ENCODE measurements around the gene TNK2.

Gene TNK2

DNA sequence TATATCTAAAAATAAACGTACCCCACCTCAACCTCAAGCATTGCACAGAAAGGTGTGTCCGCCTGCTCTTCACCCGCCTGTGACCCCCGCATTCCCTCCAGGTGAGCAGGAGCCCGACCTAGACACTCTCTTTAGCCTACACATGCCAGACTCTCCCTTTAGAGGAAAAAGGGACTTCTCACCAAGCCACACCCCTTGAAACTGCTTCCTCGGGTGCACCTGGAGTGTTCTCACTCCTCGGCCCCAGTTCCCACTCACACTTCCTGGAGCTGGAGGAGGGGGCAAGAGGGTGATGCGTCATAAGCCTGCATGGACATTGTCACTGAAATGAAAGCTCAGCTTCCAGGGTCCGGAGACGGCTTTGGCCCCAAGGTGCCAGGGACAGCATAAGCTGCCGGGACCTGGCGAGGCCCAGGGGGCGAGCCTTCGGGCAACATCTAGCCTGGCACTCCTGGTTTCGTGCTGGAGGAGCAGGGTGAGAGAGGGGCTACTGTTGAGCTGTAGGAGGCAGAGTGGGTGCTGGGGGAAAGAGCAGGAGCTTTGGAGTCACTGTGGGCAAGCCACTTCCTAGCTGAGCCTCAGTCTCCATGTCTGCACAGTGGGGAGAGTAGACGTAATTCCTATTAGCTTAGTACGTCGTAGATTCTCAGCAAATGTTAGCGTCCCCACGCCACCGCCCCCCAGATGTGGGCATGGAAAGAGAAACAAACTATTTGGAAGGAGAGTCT is 86.8 kb downstream of the TNK2 start:
- Histone ChIP-seq H4K20me1 (ENCODE audit: insufficient read depth, low read length) (no peaks in the 10 kb centered on the region), H3K36me3 (ENCODE audit: insufficient read depth, low read length) (no peaks in the 10 kb centered on the region), H3K79me2 (ENCODE audit: insufficient read depth, low read length) (no peaks in the 10 kb centered on the region), H3K4me3 (ENCODE audit: low read depth, low read length, poor library complexity, severe bottlenecking) (no peak overlapping the region), H3K9me3 (ENCODE audit: low read length) (no peaks in the 10 kb centered on the region), H3F3A (ENCODE audit: insufficient read depth, low read length) (no peaks in the 10 kb centered on the region), H3K27ac (ENCODE audit: low read depth, low read length, poor library complexity, severe bottlenecking) (no peak overlapping the region), H3K4me2 (ENCODE audit: low read length) (no peak overlapping the region), H3K9ac (ENCODE audit: low read length) (no peak overlapping the region), H3K27me3 (ENCODE audit: insufficient read depth, low read length) (peaks cover 18% of the 10 kb centered on the region), H3K4me1 (ENCODE audit: insufficient read depth, low read length, severe bottlenecking) (peaks cover 8% of the 10 kb centered on the region), H3K9me2 (ENCODE audit: low read depth, low read length) (no peaks in the 10 kb centered on the region), H2AFZ (ENCODE audit: low read length) (no peak overlapping the region)
- no peak for TF ChIP-seq EZH2 (IDR thresholded peaks at IDR 0.05; ENCODE audit: borderline replicate concordance, low read length)
- TF ChIP-seq, protein P1, sequence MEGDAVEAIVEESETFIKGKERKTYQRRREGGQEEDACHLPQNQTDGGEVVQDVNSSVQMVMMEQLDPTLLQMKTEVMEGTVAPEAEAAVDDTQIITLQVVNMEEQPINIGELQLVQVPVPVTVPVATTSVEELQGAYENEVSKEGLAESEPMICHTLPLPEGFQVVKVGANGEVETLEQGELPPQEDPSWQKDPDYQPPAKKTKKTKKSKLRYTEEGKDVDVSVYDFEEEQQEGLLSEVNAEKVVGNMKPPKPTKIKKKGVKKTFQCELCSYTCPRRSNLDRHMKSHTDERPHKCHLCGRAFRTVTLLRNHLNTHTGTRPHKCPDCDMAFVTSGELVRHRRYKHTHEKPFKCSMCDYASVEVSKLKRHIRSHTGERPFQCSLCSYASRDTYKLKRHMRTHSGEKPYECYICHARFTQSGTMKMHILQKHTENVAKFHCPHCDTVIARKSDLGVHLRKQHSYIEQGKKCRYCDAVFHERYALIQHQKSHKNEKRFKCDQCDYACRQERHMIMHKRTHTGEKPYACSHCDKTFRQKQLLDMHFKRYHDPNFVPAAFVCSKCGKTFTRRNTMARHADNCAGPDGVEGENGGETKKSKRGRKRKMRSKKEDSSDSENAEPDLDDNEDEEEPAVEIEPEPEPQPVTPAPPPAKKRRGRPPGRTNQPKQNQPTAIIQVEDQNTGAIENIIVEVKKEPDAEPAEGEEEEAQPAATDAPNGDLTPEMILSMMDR (IDR thresholded peaks at IDR 0.05; ENCODE audit: low read length), result no peak

DNA sequence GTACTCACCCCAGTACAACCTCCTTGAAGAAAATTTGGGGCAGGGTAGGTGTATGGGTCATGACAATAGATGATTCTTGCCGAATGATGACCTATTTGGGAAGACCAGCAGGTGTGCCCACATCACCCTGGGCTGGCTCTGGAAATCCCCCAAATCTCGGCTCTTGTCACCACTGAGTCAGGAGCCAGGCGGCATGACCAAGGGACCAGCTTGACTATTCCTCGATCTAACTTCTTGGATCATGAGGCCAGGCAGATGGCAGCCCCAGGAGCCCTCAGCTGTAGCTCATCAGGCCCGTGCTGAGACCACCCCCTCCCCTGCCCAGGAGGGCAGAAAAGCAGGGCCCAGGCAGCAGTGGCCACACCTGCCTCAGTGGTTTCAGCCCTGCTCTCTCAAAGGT is 87.5 kb downstream of the TNK2 start:
- Histone ChIP-seq H3K9me2 (ENCODE audit: low read depth, low read length) (no peaks in the 10 kb centered on the region), H3K4me1 (ENCODE audit: insufficient read depth, low read length, severe bottlenecking) (peaks cover 8% of the 10 kb centered on the region), H3K36me3 (ENCODE audit: insufficient read depth, low read length) (no peaks in the 10 kb centered on the region), H3K4me2 (ENCODE audit: low read length) (no peak overlapping the region), H3F3A (ENCODE audit: insufficient read depth, low read length) (no peaks in the 10 kb centered on the region), H2AFZ (ENCODE audit: low read length) (no peak overlapping the region), H3K4me3 (ENCODE audit: low read depth, low read length, poor library complexity, severe bottlenecking) (no peak overlapping the region), H3K27ac (ENCODE audit: low read depth, low read length, poor library complexity, severe bottlenecking) (no peak overlapping the region), H3K79me2 (ENCODE audit: insufficient read depth, low read length) (no peaks in the 10 kb centered on the region), H3K9ac (ENCODE audit: low read length) (no peak overlapping the region), H3K27me3 (ENCODE audit: insufficient read depth, low read length) (peaks cover 17% of the 10 kb centered on the region), H4K20me1 (ENCODE audit: insufficient read depth, low read length) (no peaks in the 10 kb centered on the region), H3K9me3 (ENCODE audit: low read length) (no peaks in the 10 kb centered on the region)
- TF ChIP-seq, protein P1 (IDR thresholded peaks at IDR 0.05; ENCODE audit: low read length), result no peak
- TF ChIP-seq EZH2 (IDR thresholded peaks at IDR 0.05; ENCODE audit: borderline replicate concordance, low read length), result no peak

DNA sequence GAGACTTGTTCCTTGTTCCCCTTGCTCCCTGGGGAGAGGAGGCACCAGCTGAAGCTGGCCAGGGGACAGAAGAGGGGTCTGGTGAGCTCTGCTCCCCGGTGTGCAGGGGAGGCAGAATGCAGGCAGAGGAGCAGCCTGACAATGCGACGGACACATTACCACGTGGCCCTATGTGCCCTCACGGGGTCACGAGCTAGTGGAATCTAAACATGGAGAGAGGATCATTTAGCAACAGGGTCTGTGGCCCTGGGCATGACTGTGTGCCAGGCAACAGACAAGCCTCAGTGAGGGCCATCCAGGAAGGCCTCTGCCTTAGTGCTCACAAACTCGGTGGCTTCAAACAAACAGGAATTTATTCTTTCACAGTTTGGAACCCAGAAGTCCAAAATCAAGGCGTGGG is 88.2 kb downstream of the TNK2 start:
- no peaks in the 10 kb centered on the region for H3K9me2 ChIP-seq (ENCODE audit: low read depth, low read length)

More for the DNA sequence above, 88.2 kb downstream of the TNK2 start:
- Histone ChIP-seq H3K4me3 (ENCODE audit: low read depth, low read length, poor library complexity, severe bottlenecking) (no peak overlapping the region), H3K9ac (ENCODE audit: low read length) (no peak overlapping the region), H3F3A (ENCODE audit: insufficient read depth, low read length) (no peaks in the 10 kb centered on the region), H3K27ac (ENCODE audit: low read depth, low read length, poor library complexity, severe bottlenecking) (no peak overlapping the region), H3K4me1 (ENCODE audit: insufficient read depth, low read length, severe bottlenecking) (peaks cover 8% of the 10 kb centered on the region), H3K79me2 (ENCODE audit: insufficient read depth, low read length) (no peaks in the 10 kb centered on the region), H3K4me2 (ENCODE audit: low read length) (no peak overlapping the region), H2AFZ (ENCODE audit: low read length) (no peak overlapping the region), H3K36me3 (ENCODE audit: insufficient read depth, low read length) (no peaks in the 10 kb centered on the region), H4K20me1 (ENCODE audit: insufficient read depth, low read length) (no peaks in the 10 kb centered on the region), H3K9me3 (ENCODE audit: low read length) (no peaks in the 10 kb centered on the region), H3K27me3 (ENCODE audit: insufficient read depth, low read length) (peaks cover 11% of the 10 kb centered on the region)
- TF ChIP-seq, protein P1 (IDR thresholded peaks at IDR 0.05; ENCODE audit: low read length), result no peak
- TF ChIP-seq EZH2 (IDR thresholded peaks at IDR 0.05; ENCODE audit: borderline replicate concordance, low read length), result no peak
